Tibial nerve (tissue), 3 donors: Measurements from ENCODE around the gene PWP2.
"Not testable (repeated sequence)": the region's sequence is repeated elsewhere in the genome, so short reads cannot be mapped to it uniquely, and the experiment has no call there.

Experiments used
- POLR2A ChIP-seq, 2 donors: fragments of 450-650 bp; IDR thresholded peaks; one replicate each; pipeline ENCODE4 v1.6.1; 2017; ENCODE audit warnings: antibody characterized with exemption in 2 of 2, mild to moderate bottlenecking in 2 of 2, moderate library complexity in 2 of 2
- TF ChIP-seq, protein P1 (sequence below), 5 experiments: fragments of 200-600 bp in 3 of 5; fragments of 450-650 bp in 2 of 5; sonication (generic) in 3 of 5; IDR thresholded peaks; one replicate each; pipeline ENCODE4 v1.5.1; 2016 to 2019; ENCODE audit warnings: antibody characterized with exemption in 5 of 5, mild to moderate bottlenecking in 3 of 5, moderate library complexity in 2 of 5

DNA sequence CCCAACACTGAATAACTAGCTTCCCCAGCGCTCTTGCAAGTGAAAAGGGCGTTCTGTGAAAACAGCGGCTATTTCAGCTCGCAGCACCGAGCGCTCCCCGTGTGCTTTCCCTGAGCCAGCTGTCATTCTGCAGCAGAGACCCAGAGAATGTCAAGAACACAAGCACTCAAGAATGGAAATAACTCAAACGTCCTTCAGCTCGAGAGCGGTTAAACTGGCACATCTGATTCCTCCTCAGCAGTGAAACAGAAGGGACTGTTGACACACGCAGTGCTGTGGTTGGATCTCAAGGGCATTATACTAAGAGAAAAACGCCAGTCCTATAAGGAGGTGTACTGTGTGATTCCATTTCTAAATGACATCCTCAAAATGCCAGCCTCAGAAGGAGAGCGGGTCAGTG is 8.2 kb upstream of the PWP2 start:
- TF ChIP-seq, protein P1, sequence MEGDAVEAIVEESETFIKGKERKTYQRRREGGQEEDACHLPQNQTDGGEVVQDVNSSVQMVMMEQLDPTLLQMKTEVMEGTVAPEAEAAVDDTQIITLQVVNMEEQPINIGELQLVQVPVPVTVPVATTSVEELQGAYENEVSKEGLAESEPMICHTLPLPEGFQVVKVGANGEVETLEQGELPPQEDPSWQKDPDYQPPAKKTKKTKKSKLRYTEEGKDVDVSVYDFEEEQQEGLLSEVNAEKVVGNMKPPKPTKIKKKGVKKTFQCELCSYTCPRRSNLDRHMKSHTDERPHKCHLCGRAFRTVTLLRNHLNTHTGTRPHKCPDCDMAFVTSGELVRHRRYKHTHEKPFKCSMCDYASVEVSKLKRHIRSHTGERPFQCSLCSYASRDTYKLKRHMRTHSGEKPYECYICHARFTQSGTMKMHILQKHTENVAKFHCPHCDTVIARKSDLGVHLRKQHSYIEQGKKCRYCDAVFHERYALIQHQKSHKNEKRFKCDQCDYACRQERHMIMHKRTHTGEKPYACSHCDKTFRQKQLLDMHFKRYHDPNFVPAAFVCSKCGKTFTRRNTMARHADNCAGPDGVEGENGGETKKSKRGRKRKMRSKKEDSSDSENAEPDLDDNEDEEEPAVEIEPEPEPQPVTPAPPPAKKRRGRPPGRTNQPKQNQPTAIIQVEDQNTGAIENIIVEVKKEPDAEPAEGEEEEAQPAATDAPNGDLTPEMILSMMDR (IDR thresholded peaks at IDR 0.05), result not testable (repeated sequence)
- TF ChIP-seq POLR2A (IDR thresholded peaks at IDR 0.05), result not testable (repeated sequence)
